Endothelial cell of umbilical vein (primary cell): Measurements from ENCODE around the gene RCOR1. TPM values are rescaled to one million over a fixed set of nuclear protein-coding genes. Genes with fewer than 3 reads are reported as not detected.

Source experiments
- BruUV-seq: library from RNA; stranded (reverse); fragments of 400-500 nt; replicated peaks from 2 replicates; lab custom pipeline; 2021; lab: Mats Ljungman, UMichigan
- CTCF ChIA-PET: fragments of 300-600, 350-600 bp; sonication (Branson Sonifier 250); formaldehyde crosslinking; loops from one replicate; lab custom pipeline; 2021; ENCODE audit warnings: antibody characterized with exemption, inconsistent platforms; lab: Charles Lee
- POLR2A ChIA-PET: fragments of 300-600, 350-600 bp; sonication (Branson Sonifier 250); formaldehyde crosslinking; loops from one replicate; lab custom pipeline; 2021; ENCODE audit warnings: antibody characterized with exemption, inconsistent platforms; lab: Charles Lee
- DNase-seq: peaks from one replicate; pipeline ENCODE4 v3.0.0-alpha.2; 2011; ENCODE audit warnings: low read depth, low spot score
- FAIRE-seq: peaks from 2 replicates; lab custom pipeline; 2011; peaks lifted over from hg19 to GRCh38; lab: Jason Lieb, UNC
- H2AFZ ChIP-seq: 2 replicates; pipeline ENCODE4 v1.6.0; 2012; ENCODE audit warnings: low read depth, low read length, control low read depth, inconsistent platforms
- H3K27ac ChIP-seq: 2 replicates; pipeline ENCODE4 v1.5.1; 2011; ENCODE audit warnings: low read depth, mild to moderate bottlenecking, control low read depth, low read length, moderate library complexity; ENCODE audit not compliant: insufficient read depth
- H3K27me3 ChIP-seq, 2 experiments: 2 replicates each; pipeline versions ENCODE4 v1.6.0 to v1.6.1; 2011; ENCODE audit warnings: low read length in 2 of 2, mixed read lengths in 1 of 2; ENCODE audit not compliant: control insufficient read depth in 2 of 2, insufficient read depth in 2 of 2
- H3K36me3 ChIP-seq, 2 experiments: 2 replicates in 1 of 2; 3 replicates in 1 of 2; pipeline ENCODE4 v1.5.1; 2011; ENCODE audit warnings: low read length in 2 of 2, mild to moderate bottlenecking in 1 of 2, moderate library complexity in 1 of 2; ENCODE audit not compliant: control insufficient read depth in 2 of 2, insufficient read depth in 2 of 2; ENCODE audit errors: extremely low read depth in 1 of 2
- H3K4me1 ChIP-seq: 3 replicates; pipeline ENCODE4 v1.5.1; 2011; ENCODE audit warnings: mild to moderate bottlenecking, low read length; ENCODE audit not compliant: control insufficient read depth, insufficient read depth; ENCODE audit errors: extremely low read depth
- H3K4me2 ChIP-seq: 2 replicates; pipeline ENCODE4 v1.6.1; 2011; ENCODE audit warnings: low read length, control low read depth, mixed read lengths; ENCODE audit not compliant: insufficient read depth
- H3K4me3 ChIP-seq, 3 experiments: fragments of 200-600 bp in 1 of 3; sonication (generic), shearing (Covaris generic) in 1 of 3; replicated peaks in 1 of 3; 2 replicates each; pipeline ENCODE4 v1.5.1; 2011 to 2016; ENCODE audit warnings: control low read depth in 3 of 3, low read length in 3 of 3, mild to moderate bottlenecking in 2 of 3, inconsistent platforms in 1 of 3, low read depth in 1 of 3, moderate library complexity in 1 of 3; ENCODE audit not compliant: insufficient read depth in 1 of 3
- H3K79me2 ChIP-seq: 2 replicates; pipeline ENCODE4 v1.6.0; 2012; ENCODE audit warnings: low read length, inconsistent platforms; ENCODE audit not compliant: control insufficient read depth, insufficient read depth
- H3K9ac ChIP-seq: replicated peaks from 2 replicates; pipeline ENCODE3; 2011; ENCODE audit warnings: low read length, control low read depth; ENCODE audit not compliant: insufficient read depth; ENCODE audit errors: extremely low read depth
- H3K9me1 ChIP-seq: replicated peaks from 3 replicates; pipeline ENCODE4 v1.6.0; 2011; ENCODE audit warnings: mild to moderate bottlenecking, low read length; ENCODE audit not compliant: control insufficient read depth, insufficient read depth; ENCODE audit errors: extremely low read depth
- H3K9me3 ChIP-seq: replicated peaks from 2 replicates; pipeline ENCODE4 v1.5.1; 2012; ENCODE audit warnings: low read length, inconsistent platforms; ENCODE audit not compliant: control insufficient read depth, insufficient read depth
- H4K20me1 ChIP-seq: replicated peaks from 2 replicates; pipeline ENCODE3; 2011; ENCODE audit warnings: mild to moderate bottlenecking, low read length; ENCODE audit not compliant: control insufficient read depth, insufficient read depth; ENCODE audit errors: extremely low read depth
- CTCF ChIP-seq, 2 donors: IDR thresholded peaks; 1 replicate in 1 of 2; 2 replicates in 1 of 2; pipeline ENCODE4 v1.5.1; 2011; ENCODE audit warnings: low read length in 2 of 2, mild to moderate bottlenecking in 2 of 2, moderate library complexity in 2 of 2, control low read depth in 1 of 2, inconsistent platforms in 1 of 2, low read depth in 1 of 2; ENCODE audit not compliant: insufficient read depth in 1 of 2; ENCODE audit errors: extremely low read depth in 1 of 2
- EZH2 ChIP-seq: IDR thresholded peaks from 2 replicates; pipeline ENCODE4 v1.6.1; 2012; ENCODE audit warnings: borderline replicate concordance, low read depth, mild to moderate bottlenecking, moderate library complexity, low read length, inconsistent platforms; ENCODE audit not compliant: severe bottlenecking
- FOS ChIP-seq: IDR thresholded peaks from 2 replicates; pipeline ENCODE4 v1.6.1; 2011; ENCODE audit warnings: mild to moderate bottlenecking, low read length, moderate library complexity, borderline replicate concordance; ENCODE audit not compliant: insufficient read depth
- GATA2 ChIP-seq: IDR thresholded peaks from 2 replicates; pipeline ENCODE4 v1.7.0; 2011; ENCODE audit warnings: low read depth, mild to moderate bottlenecking, moderate library complexity, mixed read lengths, low read length; ENCODE audit not compliant: insufficient read length, insufficient read depth
- JUN ChIP-seq: IDR thresholded peaks from 2 replicates; pipeline ENCODE4 v1.6.1; 2011; ENCODE audit warnings: borderline replicate concordance, low read depth; ENCODE audit not compliant: insufficient read length, insufficient read depth
- MAX ChIP-seq: IDR thresholded peaks from 2 replicates; pipeline ENCODE4 v1.6.1; 2011; ENCODE audit not compliant: insufficient read depth, insufficient read length
- MYC ChIP-seq: IDR thresholded peaks from one replicate; pipeline ENCODE4 v1.6.1; 2011; ENCODE audit warnings: mild to moderate bottlenecking, low read depth, low read length
- POLR2A ChIP-seq: IDR thresholded peaks from 2 replicates; pipeline ENCODE4 v1.6.1; 2012; ENCODE audit warnings: low read depth, mild to moderate bottlenecking, control low read depth, low read length
- POLR2AphosphoS5 ChIP-seq: IDR thresholded peaks from 2 replicates; pipeline ENCODE4 v1.6.1; 2012; ENCODE audit warnings: low read depth, mild to moderate bottlenecking, control low read depth, low read length, moderate library complexity; ENCODE audit not compliant: insufficient read depth
- dilution Hi-C: fragments of 300-500 bp; cut with MboI; formaldehyde crosslinking; loops from one replicate; pipeline ENCODE4 v1.15.0; 2019; ENCODE audit warnings: low sequenced_read_pairs; ENCODE audit not compliant: extremely low pct_ligation_motif_present
- intact Hi-C: fragments of 100-400 bp; cut with micrococcal nuclease; formaldehyde crosslinking; loops from one replicate; pipeline ENCODE4 v1.10.0; 2022
- polyA plus RNA-seq, 4 experiments: library from polyadenylated mRNA; depleted of rRNA in 3 of 4; stranded (reverse) in 3 of 4; unstranded in 1 of 4; fragments of >200 nt; gene quantifications; 2 replicates each; pipeline versions ENCODE4 v1.2.1 to v1.2.3, GENCODE V29; 2011 to 2012; ENCODE audit warnings: missing spikeins in 1 of 4
- total RNA-seq: library from RNA; stranded (reverse); gene quantifications from 2 replicates; pipeline ENCODE4 v1.2.3, GENCODE V29; 2021

RCOR1 gene
- total and polyA plus RNA-seq, 2 donors (not counting 3 experiments of a cell fraction or from before 2014, with no cell fraction given): 15.6 to 32.2 TPM

GRCh38 chr14:102571043-102571442, 21.4 kb upstream of the RCOR1 start:
- intact Hi-C loops (no loop called here), dilution Hi-C loops (no loop called here)
- FAIRE-seq: no peak
- Histone ChIP-seq H3K4me2 (no peak overlapping the region), H3K79me2 (no peaks in the 10 kb centered on the region), H3K36me3 (no peaks in the 10 kb centered on the region), H3K9me1 (no peaks in the 10 kb centered on the region), H3K9me3 (no peaks in the 10 kb centered on the region), H4K20me1 (no peaks in the 10 kb centered on the region), H2AFZ (no peak overlapping the region), H3K27me3 (no peaks in the 10 kb centered on the region), H3K4me3 (no peak overlapping the region), H3K9ac (no peak overlapping the region), H3K4me1 (no peaks in the 10 kb centered on the region), H3K27ac (no peak overlapping the region)
- ChIA-PET POLR2A (interaction anchor here (0.9 kb wide), 1 partner anchor 47 kb away, joined by 3 read pairs; no protein-coding TSS in a partner anchor), CTCF (interaction anchor here (1.0 to 1.1 kb wide), 2 partner anchors 12 to 23 kb away, joined by 3 read pairs; no protein-coding TSS in a partner anchor)
- no peak for TF ChIP-seq POLR2AphosphoS5
- TF ChIP-seq EZH2: no peak
- TF ChIP-seq JUN: no peak
- no peak for TF ChIP-seq POLR2A
- no peak for TF ChIP-seq MAX
- no peak for TF ChIP-seq FOS
- TF ChIP-seq MYC: no peak
- TF ChIP-seq GATA2: no peak
- no peak for TF ChIP-seq CTCF (IDR thresholded peaks at IDR 0.05; ENCODE audit: extremely low read depth in 1 of 2, insufficient read depth in 1 of 2, low read depth in 1 of 2, low read length in 2 of 2)
- BruUV-seq: no TSS peak
- DNase-seq: no peak
